CD4-positive, alpha-beta T cell treated with Interleukin-12 subunit alpha and Interleukin-12 subunit beta, for 1 hour (primary cell): ENCODE results near the gene COX10.
"Not testable (repeated sequence)": the region's sequence is repeated elsewhere in the genome, so short reads cannot be mapped to it uniquely, and the experiment has no call there.

Experiments
- DNase-seq: peaks from one replicate; pipeline ENCODE4 v3.0.0-alpha.2; 2020

Gene COX10

GRCh38 chr17:14125518-14126137 lies 56.3 kb downstream of the COX10 start:
- no peak for DNase-seq

DNA sequence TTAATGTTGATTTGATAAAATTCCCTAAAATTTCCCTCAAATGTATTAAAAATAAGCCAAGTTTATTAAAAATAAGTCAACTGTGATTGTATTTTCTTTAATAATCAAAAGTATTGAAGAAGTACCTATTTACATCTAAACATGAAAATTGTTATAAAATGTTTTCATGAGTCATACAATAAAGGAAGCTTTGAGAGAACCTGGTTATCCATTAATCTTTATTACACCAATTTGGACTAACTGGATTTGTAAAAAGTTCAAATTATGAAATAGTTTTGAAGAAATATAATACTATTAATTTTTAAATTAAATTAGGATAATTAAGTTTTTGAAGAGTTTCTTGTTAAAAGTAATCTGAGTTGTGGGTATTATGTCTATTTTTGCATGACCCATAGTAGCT lies 63.8 kb downstream of the COX10 start:
- DNase-seq: no peak

DNA sequence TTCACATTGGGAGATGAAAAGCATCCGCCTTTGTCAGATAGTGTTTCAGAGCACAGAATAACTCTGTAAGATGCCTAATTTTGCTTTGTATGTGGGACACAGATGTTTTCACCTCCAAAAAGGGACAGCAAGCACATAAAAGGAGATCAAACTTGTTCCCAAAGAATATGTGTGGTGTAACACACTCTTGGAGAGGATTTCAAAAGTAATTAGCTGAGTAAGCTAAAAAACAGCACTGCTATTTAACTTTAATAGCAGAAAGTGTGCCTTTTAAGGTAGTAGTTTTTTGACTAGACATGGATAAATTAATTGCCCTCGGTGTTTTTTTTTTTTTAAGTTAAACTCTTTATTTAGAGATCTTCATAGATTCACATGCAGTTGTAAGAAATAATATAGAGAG lies 65.2 kb downstream of the COX10 start:
- no peak for DNase-seq

DNA sequence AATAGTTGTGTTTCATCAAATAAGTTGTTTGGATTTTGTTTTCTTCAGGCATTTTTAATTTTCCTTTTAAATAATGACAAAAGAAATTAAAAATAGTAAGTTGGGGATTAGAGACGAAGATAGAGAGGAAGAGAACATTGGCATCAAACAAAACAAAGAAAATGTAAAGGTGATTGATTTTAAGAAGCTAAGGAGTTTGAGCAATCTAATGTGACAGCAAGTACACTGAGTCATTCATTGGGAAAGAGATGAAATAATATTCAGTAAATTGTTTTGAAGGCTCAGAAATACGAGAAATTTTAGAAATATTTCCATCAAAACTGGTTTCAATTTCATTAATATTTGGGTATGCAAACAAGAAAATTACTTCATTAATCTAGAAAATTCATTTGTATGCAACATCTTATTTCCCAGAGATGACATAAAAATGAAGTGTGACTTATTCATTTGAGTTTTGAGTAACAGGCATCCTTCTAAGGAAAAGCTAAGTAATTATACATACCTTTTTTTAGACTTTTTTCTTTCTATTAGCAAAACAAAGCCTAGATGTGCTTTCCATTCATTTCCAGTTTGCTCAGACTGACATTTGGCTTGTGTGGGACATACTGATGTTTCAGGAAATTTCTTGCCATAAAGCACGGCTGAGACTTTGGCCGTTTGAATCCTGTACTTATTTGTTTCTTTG lies 66.7 kb downstream of the COX10 start:
- no peak for DNase-seq

DNA sequence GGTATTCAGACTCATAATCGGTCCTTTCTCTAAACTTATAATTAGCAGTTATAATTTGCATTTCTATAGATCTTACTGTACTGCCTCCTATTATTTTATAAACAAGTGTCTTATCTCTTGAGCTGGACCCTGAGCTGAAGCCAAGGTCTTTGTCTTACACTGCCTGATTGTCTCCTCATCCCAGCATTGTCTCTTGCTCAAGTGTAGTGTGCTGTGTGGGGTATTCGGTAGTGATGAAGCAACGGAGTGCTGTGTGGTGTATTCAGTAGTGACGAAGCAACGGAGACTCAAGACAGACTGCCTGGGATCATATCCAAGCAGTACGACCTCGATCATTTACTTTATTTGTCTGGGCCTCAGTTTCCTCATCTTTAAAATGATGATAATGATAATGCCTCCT lies 69.3 kb downstream of the COX10 start:
- no peak for DNase-seq

GRCh38 chr17:14143688-14144087 lies 74.4 kb downstream of the COX10 start:
- no peak for DNase-seq

GRCh38 chr17:14144508-14144907 lies 75.2 kb downstream of the COX10 start:
- DNase-seq: no peak

DNA sequence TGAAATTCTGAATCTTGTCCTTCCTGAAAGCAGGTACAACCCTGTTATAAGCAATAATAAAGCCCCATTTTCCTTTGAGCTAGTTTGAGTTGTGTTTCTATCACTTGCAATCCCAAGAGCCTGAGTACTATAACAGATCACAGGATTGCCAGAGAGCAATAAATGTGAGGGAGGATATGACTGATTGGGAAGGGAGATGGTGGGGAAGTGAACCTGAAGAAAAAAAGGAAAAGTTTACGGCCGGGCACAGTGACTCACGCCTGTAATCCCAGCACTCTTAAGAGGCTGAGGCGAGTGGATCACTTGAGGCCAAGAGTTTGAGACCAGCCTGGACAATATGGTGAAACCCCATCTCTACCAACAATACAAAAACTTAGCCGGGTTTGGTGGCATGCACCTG lies 80.4 kb downstream of the COX10 start:
- no peak for DNase-seq

GRCh38 chr17:14150619-14151018 lies 81.3 kb downstream of the COX10 start:
- no peak for DNase-seq

- no peak for DNase-seq
Observed at GRCh38 chr17:14152721-14153120, 83.4 kb downstream of the COX10 start.

GRCh38 chr17:14153374-14153773 lies 84.1 kb downstream of the COX10 start:
- DNase-seq: no peak

- no peak for DNase-seq
Observed at GRCh38 chr17:14156689-14157088, 87.4 kb downstream of the COX10 start.

DNA sequence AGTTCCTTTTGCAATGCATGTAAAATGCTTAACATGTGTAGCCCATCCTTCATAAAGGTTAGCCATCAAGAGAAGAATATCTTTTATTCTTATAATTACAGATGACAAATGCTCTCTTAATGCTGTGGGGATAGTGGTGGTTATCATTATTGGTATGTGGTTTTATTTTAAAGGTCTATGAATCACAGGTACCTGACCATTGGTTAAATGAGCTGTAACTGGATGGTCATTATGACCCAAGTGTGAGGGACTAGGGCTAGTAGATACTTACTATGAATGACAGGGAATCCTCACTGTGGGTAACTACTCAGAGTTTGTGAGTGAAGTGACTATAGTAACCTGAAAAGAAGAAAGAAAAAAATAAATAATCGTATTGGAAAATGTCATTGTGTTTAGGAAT lies 88.5 kb downstream of the COX10 start:
- DNase-seq: no peak

DNA sequence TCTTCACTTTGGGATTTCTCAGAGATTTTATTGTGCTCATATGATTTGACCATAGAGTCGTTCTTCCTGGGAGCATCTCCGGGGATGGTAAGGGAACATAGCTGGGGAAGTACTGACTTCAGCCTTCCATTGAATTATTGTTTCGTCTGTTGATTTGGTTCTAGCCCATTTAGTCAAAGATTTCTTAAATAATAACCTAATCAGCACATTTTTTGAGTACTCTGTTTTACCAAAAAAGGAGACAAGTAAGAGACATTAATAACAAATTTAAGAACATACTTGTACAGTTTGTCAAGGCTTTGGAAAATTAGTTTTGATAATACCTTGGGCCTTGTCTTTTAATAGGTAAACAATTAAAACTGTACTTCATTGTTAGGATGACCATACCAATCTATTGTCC lies 89.4 kb downstream of the COX10 start:
- DNase-seq: no peak

GRCh38 chr17:14161419-14161818 lies 92.1 kb downstream of the COX10 start:
- DNase-seq: no peak

- no peak for DNase-seq
Observed at GRCh38 chr17:14165616-14166015, 96.3 kb downstream of the COX10 start.

- not testable (repeated sequence) for DNase-seq
Observed at GRCh38 chr17:14167831-14168230, 98.5 kb downstream of the COX10 start.

GRCh38 chr17:14168582-14168981 lies 99.3 kb downstream of the COX10 start:
- no peak for DNase-seq

- no peak for DNase-seq
Observed at GRCh38 chr17:14169287-14169686, 100.0 kb downstream of the COX10 start.

DNA sequence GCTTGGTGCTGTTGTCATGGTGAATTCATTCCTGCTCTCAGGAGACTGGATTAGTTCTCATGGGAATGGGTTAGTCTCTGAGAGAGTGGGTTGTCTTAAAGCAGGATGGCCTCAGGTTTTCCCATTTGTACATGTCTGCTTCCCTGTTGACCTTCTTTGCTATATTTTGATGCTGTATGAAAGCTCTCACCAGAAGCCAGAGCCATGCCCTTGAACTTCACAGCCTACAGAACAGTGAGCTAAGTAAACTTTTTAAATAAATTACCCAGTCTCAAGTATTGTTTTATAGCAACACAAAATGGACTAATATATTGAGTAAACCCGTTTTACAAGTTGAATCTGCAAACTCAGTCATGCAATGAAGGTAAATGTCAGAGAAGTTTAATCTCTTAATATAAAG lies 100.6 kb downstream of the COX10 start:
- no peak for DNase-seq

- DNase-seq: not testable (repeated sequence)
Observed at GRCh38 chr17:14176989-14177388, 107.7 kb downstream of the COX10 start.

DNA sequence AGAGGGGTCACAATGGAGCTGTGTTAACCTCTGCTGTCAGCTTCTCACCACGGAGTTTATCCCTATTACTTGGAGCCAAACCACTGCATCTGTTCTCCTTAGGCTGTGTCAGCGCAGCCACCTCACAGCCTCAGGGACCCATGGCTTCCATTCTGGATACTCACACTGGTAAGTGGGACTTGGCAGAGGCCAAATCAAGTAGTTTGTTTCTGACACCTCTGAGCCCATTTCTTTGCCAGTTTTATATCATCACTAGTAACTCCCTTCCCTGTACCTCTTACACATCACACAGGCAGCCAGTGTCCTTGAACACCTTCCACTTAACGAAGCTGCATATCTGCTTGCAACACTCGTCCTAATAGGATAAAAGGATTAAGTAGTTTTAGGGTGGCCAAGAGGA lies 108.5 kb downstream of the COX10 start:
- DNase-seq: not testable (repeated sequence)

GRCh38 chr17:14179951-14180350 lies 110.6 kb downstream of the COX10 start:
- DNase-seq: not testable (repeated sequence)

DNA sequence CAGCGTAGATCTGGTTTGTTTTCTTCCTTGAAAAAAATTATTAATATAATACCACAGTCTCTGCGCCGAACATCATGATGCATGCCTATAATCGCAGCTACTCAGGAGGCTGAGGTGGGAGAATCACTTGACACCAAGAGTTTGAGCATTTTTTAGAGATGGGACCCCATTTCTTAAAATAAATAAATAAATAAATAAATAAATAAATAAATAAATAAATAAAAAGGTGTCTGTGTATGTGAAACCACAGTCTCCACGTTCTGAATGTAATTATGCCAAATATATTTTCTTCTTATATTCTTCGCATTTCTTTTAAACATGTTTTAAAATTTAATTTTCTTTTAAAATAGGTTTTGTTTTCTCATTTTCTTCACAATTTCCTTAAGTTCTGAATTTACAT lies 112.8 kb downstream of the COX10 start:
- DNase-seq: not testable (repeated sequence)

- not testable (repeated sequence) for DNase-seq
Observed at GRCh38 chr17:14184536-14184935, 115.2 kb downstream of the COX10 start.
